HG02943 (cell line): Measurements from ENCODE around the gene PCDH8.
"Not testable (repeated sequence)": the region's sequence is repeated elsewhere in the genome, so short reads cannot be mapped to it uniquely, and the experiment has no call there.

Experiments
- ATAC-seq: cut with Tn5 transposase; IDR thresholded peaks from one replicate; pipeline ENCODE4 v1.9.1; 2021; ENCODE audit warnings: mild to moderate bottlenecking, low read depth, moderate library complexity; ENCODE audit not compliant: unreplicated experiment

Gene PCDH8

DNA sequence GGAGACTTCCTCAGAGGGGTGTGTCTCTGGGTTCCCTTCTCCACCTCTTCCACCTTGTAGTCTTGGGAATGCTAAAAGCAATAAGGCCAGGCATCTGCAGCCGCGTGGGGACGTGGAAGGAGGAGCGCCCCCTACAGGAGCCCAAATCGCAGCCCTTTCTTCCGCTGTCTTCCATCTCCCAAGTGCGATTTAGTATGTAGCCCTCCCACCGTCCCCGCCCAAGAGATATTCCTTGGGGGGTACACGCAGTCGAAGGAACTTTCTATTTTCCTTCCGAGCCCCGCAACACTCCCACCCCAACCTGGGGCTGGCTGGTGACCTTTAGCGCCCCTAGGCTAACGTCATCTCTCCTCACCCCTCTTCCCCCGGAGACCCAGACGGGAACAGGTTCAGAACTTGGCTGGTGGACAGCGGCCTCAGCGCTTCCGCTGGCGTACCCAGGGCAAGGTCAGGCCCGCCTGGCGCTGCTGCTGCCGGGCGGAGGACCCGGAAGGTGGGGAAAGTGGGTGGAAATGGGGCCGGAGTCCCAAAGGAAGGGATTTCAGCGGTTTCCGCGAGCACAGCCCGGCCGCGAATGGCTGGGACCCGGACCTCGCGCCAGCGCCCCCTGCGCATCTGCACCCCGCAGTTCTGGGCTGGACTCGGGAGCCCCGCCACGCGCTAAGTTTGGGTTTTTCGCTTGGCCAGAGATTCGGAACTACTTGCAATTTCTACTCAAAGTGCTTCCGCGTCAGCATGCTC, 2.1 kb upstream of the PCDH8 start:
- peak; percentile 47 for ATAC-seq

DNA sequence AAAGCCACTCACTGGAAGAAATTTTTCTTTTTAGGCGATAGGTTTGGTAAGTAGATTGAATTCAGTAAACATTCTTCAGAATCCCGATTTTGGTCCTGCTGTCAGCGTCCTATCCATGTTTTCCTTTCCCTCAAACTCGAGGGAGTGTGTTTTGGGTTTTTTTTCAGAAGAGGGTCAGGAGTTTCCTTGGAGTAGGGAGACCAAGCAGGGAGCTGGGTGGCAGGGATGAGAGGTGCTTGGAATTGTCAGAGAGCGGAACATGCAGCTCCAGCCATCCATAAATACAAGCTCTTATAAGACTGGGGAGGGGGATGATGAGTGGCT, 1.6 kb upstream of the PCDH8 start:
- no peak for ATAC-seq

DNA sequence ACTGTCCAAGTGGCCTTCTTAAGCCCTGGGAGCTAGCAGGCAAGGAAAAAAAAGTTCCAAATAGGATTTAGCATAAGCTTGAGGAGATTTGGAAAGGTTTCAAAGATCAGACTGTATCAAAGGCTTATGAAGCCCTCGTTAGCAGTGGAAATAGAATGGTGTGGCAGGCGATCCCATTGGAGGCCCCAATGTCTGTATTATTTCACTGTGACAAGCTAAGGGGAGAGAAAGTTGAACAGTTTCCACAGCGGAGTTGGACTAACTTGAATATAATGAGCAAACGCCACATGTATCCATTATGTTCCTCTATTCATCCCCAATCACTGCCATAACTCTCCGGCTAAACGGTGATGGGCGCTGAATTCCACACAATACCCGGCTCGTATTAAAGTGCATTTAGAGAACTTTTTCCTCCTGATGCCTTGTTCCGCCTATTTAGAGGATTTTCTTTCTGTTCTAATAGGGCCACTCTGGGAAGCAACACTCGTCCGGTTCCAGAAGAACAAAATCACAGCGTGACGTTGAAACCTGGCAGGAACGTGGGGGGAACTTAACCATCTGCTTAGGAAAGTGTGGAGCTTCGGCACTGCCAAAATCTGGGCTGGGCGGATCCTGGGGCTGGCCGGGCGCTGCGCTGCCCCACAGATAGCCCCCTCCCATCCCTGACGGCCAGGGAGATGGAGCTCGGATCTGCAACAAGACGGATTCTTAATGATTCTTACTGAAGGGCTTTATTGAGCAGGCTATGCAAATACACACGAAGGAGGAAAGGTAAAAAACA, 1.0 kb upstream of the PCDH8 start:
- ATAC-seq, result no peak

DNA sequence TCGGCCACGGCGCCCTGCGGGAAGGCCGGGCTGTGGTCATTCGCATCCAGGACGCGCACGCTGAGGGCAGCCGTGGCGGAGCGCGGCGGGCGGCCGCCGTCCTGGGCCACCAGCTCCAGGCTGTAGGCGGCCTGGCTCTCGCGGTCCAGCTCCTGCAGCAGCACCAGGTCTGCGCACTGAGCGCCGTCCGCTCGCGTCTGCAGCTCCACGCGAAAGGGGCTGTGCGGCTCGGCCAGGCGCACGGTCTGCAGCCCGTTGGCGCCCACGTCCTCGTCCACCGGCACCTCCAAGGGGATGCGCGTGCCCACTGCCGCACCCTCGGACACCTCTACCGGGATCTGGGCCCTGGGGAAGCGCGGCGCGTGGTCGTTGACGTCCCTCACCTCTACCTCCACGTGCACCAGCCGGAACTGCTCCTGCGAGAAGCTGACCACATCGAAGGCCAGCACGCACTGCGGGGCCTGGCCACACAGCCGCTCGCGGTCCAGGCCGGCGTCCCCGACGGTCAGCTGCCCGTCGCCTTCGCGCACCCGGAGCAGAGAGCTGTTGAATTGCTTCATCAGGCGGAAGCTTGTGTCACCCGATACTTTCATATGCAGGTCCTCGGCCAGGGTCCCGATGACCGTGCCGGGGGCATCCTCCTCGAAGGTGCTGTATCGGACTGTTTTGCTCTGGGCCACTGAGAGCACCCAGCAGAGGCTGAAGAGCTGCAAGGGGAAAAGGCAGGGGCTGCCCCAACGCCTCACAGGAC, 583 bp downstream of the PCDH8 start:
- no peak for ATAC-seq

DNA sequence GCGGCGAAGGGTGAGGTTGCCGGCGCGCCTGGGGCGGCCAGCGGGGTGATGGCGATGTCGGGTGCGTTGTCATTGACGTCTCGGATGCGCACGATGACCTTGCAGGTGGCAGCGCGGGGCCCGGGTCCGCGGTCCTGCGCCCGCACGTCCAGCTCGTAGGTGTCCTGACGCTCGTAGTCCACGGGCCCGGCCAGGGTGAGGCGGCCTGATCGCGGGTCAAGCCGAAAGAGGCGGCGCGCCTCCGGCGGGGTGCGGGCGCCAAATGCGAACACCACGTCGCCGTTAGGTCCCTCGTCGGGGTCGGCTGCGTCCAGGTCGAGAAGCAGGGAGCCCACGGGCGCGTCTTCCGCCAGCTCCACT, 1.1 kb downstream of the PCDH8 start:
- no peak for ATAC-seq

DNA sequence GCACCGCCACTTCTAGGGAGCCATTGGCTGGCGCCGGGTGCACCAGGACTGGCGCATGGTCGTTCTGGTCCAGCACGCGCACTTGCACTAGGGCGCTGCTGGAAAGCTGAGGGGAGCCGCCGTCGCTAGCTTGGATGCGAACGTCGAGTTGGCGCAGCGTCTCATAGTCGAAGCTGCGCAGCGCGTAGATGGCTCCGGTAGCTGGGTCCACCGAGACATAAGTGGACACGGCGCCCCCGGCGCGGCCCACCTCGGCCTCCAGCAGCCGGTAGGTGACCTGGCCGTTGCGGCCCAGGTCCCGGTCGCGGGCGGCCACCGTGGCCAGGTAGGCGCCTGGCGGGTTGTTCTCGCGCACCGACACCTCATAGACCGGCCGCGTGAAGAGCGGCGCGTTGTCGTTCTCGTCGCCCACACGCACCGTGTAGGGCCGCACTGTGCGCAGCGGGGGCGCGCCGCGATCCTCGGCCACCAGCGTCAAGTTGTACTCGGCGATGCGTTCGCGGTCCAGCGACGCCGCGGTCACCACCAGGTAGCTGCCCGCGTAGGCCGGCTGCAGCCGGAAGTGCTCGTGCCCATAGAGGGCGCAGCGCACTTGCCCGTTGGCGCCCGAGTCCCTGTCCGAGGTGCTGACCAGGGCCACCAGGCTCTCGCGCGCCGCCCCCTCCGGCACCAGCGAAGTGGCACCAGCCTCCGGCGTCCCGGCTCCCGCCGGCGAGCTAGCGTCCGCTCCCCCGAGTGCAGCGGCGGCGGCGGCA, 1.7 kb downstream of the PCDH8 start:
- ATAC-seq, result no peak

DNA sequence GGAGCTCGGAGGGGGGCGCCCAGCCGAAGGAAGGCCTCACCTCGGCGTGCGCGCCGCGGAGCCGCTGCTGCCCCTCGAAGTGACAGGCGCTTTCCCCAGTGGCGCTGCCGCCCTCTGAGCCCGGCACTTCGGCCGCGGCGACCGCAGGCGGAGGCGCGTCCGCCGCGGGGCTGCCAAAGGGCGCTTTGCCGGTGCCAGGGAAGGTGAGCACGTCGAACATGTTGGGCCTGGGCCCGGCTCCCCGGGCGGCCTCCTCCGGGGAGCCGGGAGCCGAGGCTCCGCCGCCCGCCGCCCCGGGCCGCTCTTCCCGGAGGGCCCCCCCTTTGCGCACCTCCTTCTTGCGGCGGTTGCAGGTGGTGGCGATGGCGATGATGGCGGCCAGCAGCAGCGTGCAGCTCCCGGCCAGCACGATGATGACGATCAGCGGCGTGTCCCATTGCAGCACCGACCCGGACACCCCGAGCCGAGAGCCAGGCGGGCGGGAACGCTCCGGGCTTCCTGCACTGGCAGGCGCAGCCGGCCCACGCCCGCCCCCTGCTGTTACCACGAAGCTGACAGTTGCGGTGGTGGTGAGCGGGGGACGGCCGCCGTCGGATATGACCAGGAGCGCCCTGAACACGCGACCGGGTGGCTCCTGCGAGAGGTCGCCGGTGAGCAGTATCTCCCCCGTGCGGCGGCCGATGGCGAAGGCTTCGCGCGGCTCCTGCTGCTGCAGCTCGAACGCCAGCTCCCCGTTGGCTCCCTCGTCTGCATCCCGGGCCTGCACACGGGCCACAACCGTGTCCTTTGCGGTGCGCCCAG, 2.5 kb downstream of the PCDH8 start:
- no peak for ATAC-seq

DNA sequence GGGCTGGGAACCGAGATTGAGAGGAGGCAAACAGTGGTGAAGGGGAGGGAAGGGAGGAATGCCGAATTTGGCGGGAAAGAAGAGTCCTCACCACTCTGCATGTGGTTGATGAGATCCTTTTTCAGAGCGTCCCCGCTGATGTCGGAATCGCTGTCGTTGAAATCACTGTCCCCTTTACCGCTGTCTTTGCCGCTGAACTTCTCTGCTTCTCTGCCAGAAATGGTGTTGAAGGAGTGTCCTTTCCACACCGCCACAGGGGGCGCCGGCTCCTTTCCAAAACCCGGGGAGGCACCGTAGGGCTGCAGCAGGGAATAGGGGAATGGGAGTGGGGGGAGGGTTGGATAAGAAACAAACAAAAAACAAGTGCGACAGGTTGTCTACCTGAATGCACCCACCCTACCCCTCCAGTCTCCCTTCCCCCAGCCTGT, 3.1 kb downstream of the PCDH8 start:
- no peak for ATAC-seq

DNA sequence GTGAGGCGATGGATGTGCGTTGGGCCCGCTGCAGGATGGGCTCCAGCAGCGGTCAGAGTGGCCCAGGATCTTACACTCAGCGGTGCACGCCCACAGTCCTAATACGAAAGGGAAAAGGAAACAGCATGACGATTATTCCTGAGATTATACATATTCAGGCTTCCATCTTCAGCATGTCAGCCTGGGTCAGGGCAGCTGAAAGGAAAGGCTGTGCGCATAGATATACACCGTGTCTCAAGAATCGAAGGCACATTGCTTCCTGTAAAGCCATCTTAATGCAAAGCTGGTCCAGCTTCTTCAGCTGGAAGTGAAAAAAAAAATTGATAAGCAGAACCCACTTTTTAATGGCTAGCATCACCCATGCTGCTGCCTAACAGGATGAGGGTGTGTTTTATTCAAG, 3.6 kb downstream of the PCDH8 start:
- ATAC-seq, result no peak

DNA sequence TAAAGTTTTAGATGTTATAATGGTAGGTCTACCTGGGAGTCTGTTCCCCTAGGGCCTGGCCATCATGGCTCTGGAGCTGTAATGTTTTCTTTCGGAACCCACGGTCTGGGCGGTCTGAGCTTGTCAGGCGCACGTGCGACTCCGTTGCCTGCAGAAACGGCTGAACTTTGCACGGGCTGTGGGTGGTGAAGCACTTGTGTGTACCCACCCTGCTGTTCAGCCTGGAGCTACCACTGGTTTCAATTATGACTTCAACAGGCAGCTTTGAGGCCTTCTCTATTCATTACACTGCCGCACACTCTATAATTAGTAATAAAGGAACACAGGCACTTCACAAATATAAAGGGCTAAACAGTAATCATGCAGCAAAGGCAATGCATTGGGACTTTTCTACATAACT, 6.0 kb downstream of the PCDH8 start:
- ATAC-seq, result no peak

DNA sequence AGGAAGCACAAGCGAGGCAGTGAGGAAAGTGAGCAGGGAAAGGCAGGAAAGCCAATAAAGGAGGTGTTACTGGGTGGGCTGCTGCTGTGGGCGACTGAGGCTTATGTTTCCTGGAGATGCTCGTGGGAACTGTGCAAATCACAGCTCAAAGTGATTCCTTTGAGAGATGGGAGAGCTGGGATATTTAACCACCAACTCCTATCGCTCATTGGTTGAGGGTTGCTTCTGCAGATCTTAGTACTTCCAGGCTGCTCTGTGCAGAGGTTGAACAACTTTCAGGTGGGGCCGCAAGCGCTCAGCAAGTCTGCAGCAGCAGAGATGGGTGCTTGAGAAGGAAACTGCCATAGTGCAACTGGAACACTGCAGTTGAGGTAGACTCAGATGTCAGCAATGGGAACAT, 8.4 kb downstream of the PCDH8 start:
- no peak for ATAC-seq

DNA sequence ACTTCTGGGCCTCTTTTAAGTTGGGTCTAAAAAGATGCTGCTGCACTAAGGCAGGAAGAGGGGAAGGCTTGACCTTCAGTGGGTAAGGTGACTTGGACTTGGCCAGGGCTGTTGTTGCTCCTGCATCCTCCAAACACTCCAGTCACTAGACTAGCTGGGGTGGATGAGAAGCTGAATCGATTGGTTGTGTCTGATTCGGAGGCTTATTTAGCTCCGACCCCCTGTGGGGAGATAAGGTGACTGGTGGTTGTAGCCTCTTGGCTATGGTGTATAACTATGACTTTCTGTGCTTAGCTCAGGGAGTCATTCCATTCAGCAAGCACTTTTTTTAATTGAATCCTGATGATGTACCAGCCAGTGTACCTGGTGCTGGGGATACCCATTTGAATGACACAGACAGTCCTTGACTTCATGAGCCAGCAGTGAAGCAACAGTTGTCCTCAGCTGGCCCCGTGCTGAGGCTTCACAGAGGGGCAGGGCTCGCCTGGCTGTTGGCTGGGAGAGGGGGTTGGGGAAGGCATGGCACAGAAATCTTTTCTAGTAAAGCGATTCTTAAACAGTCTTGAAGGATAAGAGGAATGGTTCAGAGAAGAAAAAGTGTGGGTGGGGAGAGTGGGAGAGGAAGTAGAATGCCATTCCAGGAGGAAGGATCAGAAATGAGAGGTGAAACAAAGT, 9.9 kb downstream of the PCDH8 start:
- no peak for ATAC-seq

DNA sequence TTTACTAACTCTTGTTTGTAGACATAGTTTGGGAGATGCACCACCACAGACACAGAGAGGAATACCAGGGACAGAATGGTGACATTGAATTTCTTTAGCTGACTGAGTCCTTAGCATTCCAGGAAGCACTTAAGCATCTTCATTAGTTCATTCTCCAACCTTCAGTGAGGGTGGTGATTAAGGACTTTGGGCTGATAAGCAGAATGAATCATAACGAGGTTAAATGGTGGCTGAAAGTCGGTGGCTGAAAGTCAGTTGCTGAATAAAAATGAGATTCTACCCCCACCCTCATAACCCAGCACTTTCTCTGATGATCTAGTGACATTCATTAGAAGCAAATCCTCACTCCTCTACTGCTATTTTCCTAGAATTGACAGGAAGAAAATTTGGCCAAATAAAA, 10.6 kb downstream of the PCDH8 start:
- ATAC-seq, result no peak

DNA sequence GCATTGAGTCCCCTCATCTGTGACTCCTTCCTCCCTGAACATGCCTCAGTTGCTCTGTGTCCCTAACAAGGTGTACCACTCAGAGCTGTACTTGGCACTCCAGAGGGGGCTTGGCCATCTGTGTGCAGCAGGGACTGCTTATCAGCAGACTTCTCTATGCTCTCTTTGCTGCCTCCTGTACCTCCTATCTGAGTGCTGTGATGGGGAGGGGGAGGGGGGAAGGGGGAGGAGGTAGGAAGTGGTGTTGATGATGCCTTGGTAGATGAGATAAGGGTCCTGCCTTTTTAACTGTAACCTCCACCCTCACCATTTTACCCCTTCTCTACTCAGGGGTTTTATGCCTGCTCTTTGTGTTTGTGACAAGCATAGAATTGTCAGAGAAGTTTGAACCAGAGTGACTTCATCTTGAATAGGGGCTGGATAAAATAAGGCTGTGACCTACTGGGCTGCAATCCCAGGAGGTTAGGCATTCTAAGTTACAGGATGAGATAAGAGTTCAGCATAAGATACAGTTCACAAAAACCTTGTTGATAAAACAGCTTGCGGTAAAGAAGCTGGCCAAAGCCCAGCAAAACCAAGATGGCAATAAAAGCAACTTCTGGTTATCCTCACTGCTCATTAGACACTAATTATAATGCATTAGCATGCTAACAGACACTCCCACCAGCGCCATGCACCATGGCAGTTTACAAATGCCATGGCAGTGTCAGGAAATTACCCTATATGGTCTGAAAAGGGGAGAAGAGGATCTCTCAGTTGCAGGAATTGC, 13.2 kb downstream of the PCDH8 start:
- no peak for ATAC-seq

DNA sequence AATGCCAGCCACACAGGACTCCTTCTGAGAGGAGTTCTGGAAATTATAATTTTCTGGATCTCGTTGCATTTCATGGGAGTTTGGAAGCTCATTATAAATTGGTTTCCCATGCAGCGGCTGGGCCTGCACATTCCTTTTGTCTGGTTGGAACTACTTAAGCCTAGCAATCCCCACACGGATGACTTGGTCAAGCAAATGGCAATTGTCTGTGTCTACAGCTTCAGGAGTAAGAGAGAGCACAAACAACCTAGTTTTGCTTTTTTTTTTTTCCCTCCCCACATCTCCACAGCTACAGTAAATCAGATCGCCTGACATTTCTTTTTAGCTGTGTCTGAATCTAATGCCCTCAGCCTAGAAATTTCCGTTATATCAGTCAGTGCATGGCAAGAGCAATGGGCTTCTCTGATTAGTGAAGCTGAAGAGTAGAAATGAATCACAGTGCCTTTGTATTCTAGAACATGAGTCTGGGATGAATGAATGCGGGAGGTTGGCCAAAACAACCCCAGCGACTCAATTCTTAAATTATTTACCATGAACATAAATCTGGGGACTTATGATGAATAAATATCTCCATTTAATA, 15.1 kb downstream of the PCDH8 start:
- ATAC-seq, result no peak

DNA sequence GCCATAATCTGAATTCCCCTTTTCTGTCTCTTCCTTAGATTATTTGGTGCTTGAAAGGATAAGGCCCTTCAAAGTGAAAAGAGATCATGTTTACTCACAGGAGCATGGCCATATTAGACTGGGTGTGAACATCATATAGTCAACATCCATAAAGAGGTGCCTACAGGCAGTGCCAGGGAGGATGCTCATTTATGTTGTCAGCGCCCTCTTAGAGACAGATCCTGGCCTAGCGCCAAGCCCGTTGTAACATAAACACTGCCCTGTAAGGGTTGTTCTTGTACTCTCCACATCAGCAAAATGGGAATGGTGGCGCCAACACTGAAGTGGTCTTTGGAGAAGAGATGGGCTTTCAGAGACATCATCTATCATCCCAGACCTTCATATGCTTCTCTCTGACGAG, 16.1 kb downstream of the PCDH8 start:
- ATAC-seq, result no peak

DNA sequence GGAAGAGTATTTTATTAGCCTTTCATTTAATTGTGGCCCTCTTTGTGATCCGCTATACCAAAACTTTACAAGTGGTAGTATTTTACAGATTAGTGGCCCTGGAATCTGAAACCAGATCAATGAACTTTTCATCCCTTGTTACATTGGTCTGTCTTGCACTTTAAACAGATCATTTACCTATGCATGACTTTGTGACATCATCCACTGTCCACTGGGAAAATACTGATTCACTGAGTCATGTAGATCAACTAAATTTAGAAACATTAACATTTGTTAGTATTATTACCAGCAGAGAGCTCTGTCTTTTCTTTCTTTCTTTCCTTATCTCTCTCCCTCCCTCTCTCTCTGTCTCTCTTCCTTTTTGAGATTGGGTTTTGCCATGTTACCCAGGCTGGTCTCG, 17.5 kb downstream of the PCDH8 start:
- no peak for ATAC-seq

DNA sequence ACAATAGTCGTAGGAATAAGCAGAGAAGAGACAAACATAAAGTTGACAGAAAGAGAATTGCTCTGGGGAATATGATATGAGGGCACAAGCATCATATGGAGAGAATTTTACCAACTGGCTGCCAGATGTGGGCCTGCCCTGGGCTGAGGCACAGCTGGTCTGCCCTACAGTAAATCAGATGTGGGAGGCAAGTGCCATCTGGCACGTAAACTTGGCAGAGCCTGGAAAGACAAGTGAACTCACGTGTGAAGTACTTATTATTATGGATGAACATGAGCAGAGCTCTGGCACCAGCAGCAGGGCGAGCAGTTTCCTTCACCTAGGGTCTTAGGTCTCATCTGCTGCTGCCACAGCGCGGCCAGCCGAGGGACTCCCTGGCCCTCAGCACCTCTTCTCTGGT, 20.6 kb downstream of the PCDH8 start:
- no peak for ATAC-seq

DNA sequence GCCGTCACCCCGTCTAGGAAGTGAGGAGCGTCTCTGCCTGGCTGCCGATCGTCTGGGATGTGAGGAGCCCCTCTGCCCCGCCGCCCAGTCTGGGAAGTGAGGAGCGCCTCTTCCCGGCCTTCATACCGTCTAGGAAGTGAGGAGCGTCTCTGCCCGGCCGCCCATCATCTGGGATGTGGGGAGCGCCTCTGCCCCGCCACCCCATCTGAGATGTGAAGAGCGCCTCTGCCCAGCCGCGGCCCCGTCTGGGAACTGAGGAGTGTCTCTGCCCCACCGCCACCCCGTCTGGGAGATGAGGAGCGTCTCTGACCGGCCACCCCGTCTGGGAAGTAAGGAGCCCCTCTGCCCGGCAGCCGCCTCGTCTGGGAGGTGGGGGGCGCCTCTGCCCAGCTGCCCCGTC, 30.6 kb downstream of the PCDH8 start:
- ATAC-seq, result not testable (repeated sequence)
